WI38 (cell line): Measurements from ENCODE around the gene MRAP2.
"Not testable (repeated sequence)": the region's sequence is repeated elsewhere in the genome, so short reads cannot be mapped to it uniquely, and the experiment has no call there.

Experiments used
- H3K4me3 ChIP-seq: 2 replicates; pipeline ENCODE4 v1.5.1; 2011; ENCODE audit warnings: low read depth, mild to moderate bottlenecking, control low read depth, low read length
- TF ChIP-seq, protein P1 (sequence below): IDR thresholded peaks from 2 replicates; pipeline ENCODE4 v1.5.1; 2012; ENCODE audit warnings: low read depth, mild to moderate bottlenecking, control low read depth, low read length

MRAP2 gene

DNA sequence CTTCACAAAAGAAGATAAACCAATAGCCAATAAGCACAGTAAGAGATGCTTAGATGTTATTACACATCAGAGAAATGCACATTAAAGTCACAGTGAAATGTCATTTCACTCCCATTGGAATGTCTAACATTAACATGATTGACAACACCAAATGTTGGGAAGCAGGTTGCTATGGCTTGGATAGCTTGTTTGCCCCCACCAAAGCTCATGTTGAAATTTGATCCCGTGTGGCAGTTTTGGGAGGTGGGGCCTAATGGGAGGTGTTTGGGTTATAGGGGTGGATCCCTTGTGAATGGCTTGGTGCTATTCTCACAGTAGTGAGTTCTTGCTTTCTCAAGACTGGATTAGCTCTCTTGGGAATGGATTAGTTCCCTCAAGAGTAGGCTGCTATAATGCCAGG is 44.8 kb downstream of the MRAP2 start:
- TF ChIP-seq, protein P1, sequence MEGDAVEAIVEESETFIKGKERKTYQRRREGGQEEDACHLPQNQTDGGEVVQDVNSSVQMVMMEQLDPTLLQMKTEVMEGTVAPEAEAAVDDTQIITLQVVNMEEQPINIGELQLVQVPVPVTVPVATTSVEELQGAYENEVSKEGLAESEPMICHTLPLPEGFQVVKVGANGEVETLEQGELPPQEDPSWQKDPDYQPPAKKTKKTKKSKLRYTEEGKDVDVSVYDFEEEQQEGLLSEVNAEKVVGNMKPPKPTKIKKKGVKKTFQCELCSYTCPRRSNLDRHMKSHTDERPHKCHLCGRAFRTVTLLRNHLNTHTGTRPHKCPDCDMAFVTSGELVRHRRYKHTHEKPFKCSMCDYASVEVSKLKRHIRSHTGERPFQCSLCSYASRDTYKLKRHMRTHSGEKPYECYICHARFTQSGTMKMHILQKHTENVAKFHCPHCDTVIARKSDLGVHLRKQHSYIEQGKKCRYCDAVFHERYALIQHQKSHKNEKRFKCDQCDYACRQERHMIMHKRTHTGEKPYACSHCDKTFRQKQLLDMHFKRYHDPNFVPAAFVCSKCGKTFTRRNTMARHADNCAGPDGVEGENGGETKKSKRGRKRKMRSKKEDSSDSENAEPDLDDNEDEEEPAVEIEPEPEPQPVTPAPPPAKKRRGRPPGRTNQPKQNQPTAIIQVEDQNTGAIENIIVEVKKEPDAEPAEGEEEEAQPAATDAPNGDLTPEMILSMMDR: no peak
- H3K4me3 ChIP-seq: no peak overlapping the region

DNA sequence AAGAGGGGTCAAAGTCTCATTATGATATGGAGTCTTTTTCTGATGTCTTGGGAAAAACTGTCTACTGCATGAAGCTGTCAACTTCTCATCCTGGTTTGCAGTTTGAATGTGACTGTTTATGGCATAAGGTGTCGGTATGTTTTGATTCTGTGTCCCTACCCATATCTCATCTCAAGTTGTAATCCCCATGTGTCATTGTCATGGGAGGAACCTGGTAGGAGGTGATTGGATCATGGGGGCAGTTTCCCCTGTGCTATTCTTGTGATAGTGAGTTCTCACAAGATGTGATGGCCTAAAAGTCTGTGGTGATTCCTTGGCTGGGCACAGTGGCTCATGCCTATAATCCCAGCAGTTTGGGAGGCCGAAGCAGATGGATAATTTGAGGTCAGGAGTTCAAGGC is 47.6 kb downstream of the MRAP2 start:
- TF ChIP-seq, protein P1: no peak

DNA sequence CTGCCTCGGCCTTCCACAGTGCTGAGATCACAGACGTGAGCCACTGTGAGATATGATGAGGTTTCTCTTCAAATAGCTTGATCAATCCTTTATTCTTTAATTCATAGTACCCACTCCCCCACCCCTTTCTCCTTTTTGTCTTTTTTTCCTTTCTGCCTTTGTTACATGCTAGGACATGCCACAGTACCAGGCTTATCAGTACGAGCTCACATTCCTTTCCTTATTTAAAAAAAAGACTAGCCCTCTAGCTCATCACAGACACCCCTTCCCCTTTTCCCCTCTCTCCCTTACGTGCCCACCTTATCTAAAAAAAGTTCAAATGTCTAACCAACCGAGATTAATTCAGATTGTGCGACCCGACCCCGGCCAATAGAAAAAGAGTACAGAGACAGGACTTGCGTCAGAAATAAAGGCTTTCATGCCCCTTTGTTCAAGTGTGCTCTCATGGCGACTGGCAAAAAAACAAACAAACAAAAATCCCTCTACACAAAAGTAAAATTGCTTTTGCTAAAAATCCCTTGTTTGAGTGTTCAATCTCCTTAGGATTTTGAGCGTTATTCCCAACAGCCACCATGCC is 49.2 kb downstream of the MRAP2 start:
- H3K4me3 ChIP-seq: no peak overlapping the region
- TF ChIP-seq, protein P1: no peak

More for the DNA sequence above, 47.6 kb downstream of the MRAP2 start:
- no peak overlapping the region for H3K4me3 ChIP-seq

DNA sequence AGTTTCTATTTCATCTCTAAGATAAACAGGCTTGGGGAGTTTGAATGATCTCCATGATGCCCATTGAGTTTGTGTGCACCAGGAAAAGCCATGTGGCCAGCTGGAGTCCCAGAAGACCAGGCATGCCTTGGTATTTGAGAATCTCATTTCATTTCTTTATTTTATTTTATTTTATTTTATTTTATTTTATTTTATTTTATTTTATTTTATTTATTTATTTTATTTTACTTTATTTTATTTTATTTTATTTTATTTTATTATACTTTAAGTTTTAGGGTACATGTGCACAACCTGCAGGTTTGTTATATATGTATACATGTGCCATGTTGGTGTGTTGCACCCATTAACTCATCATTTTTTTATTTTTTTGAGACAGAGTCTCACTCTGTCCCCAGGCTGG is 51.1 kb downstream of the MRAP2 start:
- not testable (repeated sequence) for H3K4me3 ChIP-seq

DNA sequence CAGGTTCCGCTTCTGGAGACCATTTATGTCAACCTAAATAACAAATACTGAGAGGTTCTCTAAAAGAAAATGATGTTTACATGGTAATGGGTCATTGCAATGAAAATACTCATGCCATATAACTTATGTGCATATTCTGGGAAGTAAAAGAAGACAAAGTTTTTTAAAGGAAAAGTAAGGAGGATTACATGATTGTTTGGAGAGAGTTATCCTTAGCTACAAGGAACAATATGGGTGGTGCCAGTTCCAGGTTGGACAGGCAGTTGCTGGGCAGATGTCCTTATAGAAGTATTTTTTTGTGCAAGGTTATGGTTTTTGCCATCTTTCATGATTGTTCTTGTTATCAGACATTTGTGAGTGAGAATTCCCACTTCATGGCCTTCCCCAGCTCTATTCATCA is 52.5 kb downstream of the MRAP2 start:
- TF ChIP-seq, protein P1: no peak
- H3K4me3 ChIP-seq: no peak overlapping the region

DNA sequence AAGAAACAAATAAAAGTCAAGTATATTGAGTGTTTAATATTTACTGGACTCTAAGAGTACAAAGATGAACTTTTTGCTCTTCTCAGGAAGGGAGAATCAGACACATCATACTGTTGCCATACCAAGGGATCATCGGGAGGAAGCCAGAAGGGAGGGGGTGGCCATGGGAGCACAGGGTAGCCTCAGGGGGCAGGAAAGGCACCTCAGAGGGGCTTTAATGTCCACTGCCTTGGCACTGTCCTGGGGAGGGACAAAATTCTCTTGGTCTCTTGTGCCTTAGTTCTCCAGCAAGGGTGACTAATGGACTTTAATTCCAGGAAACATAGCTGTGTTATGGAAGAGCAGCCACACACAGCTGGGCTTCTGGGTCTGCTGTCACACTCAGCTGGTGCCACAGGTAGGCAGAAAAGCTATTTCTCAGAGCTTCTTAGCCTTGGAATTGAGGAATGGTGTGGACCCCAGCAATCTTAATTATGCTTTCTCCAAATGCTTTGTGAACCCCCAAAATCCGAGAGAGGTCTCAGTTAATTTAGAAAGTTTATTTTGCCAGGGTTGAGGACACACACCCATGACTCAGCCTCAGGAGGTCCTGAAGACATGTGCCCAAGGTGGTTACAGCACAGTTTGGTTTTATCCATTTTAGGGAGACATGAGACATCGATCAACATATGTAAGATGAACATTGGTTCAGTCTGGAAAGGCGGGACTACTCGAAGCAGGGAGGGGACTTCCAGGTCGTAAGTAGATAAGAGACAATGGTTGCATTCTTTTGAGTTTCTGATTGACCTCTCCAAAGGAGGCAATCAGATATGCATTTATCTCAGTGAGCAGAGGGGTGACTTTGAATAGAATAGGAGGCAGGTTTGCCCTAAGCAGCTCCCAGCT is 53.2 kb downstream of the MRAP2 start:
- no peak overlapping the region for H3K4me3 ChIP-seq
- TF ChIP-seq, protein P1: no peak

DNA sequence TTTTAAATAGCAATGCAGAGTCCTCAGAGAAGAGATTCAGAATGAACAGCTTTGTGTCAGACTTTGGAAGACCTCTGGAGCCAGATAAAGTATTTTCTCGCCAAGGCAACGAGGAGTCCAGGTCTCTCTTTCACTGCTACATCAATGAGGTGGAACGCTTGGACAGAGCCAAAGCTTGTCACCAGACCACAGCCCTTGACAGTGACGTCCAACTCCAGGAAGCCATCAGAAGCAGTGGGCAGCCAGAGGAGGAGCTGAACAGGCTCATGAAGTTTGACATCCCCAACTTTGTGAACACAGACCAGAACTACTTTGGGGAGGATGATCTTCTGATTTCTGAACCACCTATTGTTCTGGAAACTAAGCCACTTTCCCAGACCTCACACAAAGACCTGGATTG is 55.5 kb downstream of the MRAP2 start:
- TF ChIP-seq, protein P1: no peak

More for the DNA sequence above, 55.5 kb downstream of the MRAP2 start:
- no peak overlapping the region for H3K4me3 ChIP-seq
